ENCODE measurements around the gene RPP21. TPM values are rescaled to one million over a fixed set of nuclear protein-coding genes. Genes with fewer than 3 reads are reported as not detected.

RPP21 gene
- total RNA-seq, 1 experiment from 2014 or later = 64.0 TPM

DNA sequence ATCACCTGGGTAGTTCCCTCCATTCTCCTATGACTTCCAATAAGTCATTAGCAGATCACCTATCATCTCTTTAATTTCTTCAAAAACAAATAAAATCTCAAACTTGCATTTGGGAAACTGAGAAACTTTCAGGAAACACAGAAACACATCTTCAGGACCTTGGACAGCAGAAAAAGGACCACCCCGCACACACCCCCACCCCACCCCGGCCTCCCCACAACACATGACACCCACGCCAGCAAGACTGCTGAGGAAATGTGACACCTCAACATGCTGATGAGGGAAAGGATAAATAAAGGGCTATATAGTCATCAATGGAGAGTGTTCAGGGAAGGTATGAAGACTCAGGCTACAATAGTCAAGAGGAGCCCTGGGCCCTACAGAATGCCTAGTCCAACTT is 33.9 kb upstream of the RPP21 start:
- Histone ChIP-seq H3K79me1 (ENCODE audit: insufficient read depth, low read depth, low read length, poor library complexity, severe bottlenecking) (peaks cover 2% of the 10 kb centered on the region), H3K23ac (ENCODE audit: insufficient read length, low read depth, low read length) (no peak overlapping the region), H2BK5ac (ENCODE audit: insufficient read length, low read length) (no peak overlapping the region), H3K18ac (ENCODE audit: insufficient read length, low read depth, low read length) (no peak overlapping the region), H3K9me3 (ENCODE audit: control insufficient read depth, low read depth, low read length) (no peaks in the 10 kb centered on the region), H3K79me2 (ENCODE audit: insufficient read depth, low read length) (peaks cover 35% of the 10 kb centered on the region; the same call in 1 of the 2 replicates), H3K27ac (ENCODE audit: insufficient read length, low read depth, low read length) (no peak overlapping the region), H2BK120ac (ENCODE audit: low read depth, low read length, poor library complexity, severe bottlenecking) (no peak overlapping the region), H2BK12ac (ENCODE audit: insufficient read length, low read depth, low read length) (no peak overlapping the region), H3K27me3 (ENCODE audit: insufficient read depth, low read length) (no peaks in the 10 kb centered on the region; the same call in 1 of the 2 replicates), H3K4me1 (ENCODE audit: insufficient read depth, low read length) (no peaks in the 10 kb centered on the region), H3K56ac (ENCODE audit: insufficient read length, low read depth, low read length) (no peak overlapping the region), H4K8ac (replicated peaks; ENCODE audit: insufficient read length, low read depth, low read length) (no peak overlapping the region), H4K5ac (ENCODE audit: insufficient read length, low read depth, low read length) (no peak overlapping the region), H4K20me1 (ENCODE audit: control insufficient read depth, insufficient read depth, insufficient read length) (peaks cover 2% of the 10 kb centered on the region), H3K23me2 (ENCODE audit: insufficient read length, low read depth, low read length, poor library complexity, severe bottlenecking) (no peaks in the 10 kb centered on the region), H2AFZ (ENCODE audit: low read length) (no peak overlapping the region), H4K91ac (ENCODE audit: insufficient read length, low read depth, low read length) (no peak overlapping the region), H2AK5ac (ENCODE audit: insufficient read length, low read length) (no peak overlapping the region), H2BK15ac (ENCODE audit: low read depth, low read length) (no peak overlapping the region), H3K9ac (ENCODE audit: extremely low read depth, insufficient read length, low read length) (no peak overlapping the region), H3T11ph (ENCODE audit: low read length) (no peak overlapping the region), H2BK20ac (ENCODE audit: low read depth, low read length, poor library complexity, severe bottlenecking) (no peak overlapping the region), H3K4ac (ENCODE audit: low read depth, low read length) (no peak overlapping the region), H3K4me2 (ENCODE audit: insufficient read depth, insufficient read length, low read length) (no peak overlapping the region), H3K14ac (ENCODE audit: insufficient read depth, low read length) (no peak overlapping the region)
- no CpG with 5 or more reads among the region's 3 CpGs for WGBS (ENCODE audit: extremely low coverage, insufficient read length, low lambda C conversion rate)
- H3K27ac Mint-ChIP-seq = no peak overlapping the region
- H3K36me3 Mint-ChIP-seq (ENCODE audit: insufficient read depth in 1 of 3, low read depth in 3 of 3) = peaks cover 58 to 73% (median 59%) of the 10 kb centered on the region in 3 experiments
- H3K9me3 Mint-ChIP-seq = peaks cover 0 to 5% of the 10 kb centered on the region in 2 experiments; a peak in 2 of 5 replicates
- no peaks in the 10 kb centered on the region for H3K27me3 Mint-ChIP-seq (ENCODE audit: low read depth)
- no peak for DNase-seq
- H3K4me3 Mint-ChIP-seq = no peak overlapping the region
- TF ChIP-seq, protein P1, sequence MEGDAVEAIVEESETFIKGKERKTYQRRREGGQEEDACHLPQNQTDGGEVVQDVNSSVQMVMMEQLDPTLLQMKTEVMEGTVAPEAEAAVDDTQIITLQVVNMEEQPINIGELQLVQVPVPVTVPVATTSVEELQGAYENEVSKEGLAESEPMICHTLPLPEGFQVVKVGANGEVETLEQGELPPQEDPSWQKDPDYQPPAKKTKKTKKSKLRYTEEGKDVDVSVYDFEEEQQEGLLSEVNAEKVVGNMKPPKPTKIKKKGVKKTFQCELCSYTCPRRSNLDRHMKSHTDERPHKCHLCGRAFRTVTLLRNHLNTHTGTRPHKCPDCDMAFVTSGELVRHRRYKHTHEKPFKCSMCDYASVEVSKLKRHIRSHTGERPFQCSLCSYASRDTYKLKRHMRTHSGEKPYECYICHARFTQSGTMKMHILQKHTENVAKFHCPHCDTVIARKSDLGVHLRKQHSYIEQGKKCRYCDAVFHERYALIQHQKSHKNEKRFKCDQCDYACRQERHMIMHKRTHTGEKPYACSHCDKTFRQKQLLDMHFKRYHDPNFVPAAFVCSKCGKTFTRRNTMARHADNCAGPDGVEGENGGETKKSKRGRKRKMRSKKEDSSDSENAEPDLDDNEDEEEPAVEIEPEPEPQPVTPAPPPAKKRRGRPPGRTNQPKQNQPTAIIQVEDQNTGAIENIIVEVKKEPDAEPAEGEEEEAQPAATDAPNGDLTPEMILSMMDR (conservative IDR thresholded peaks at IDR 0.05) = no peak
- H3K4me1 Mint-ChIP-seq = peaks cover 8 to 18% of the 10 kb centered on the region in 2 experiments
